Stimulated activated CD8-positive, alpha-beta memory T cell treated with anti-CD3 and anti-CD28 coated beads, Interleukin-4, amount 100 ng/mL, for 48 hours (primary cell): Measurements from ENCODE around the gene APOLD1.
"Not testable (repeated sequence)": the region's sequence is repeated elsewhere in the genome, so short reads cannot be mapped to it uniquely, and the experiment has no call there.

Experiments
- DNase-seq: peaks from one replicate; pipeline ENCODE4 v3.0.0-alpha.2; 2020

The APOLD1 gene

GRCh38 chr12:12786706-12787601 is 1.5 kb downstream of the APOLD1 start:
- DNase-seq: peak; percentile 76

- DNase-seq: peak; percentile 39
Measured at GRCh38 chr12:12788131-12788530, 2.7 kb downstream of the APOLD1 start.

- peak; percentile 72 for DNase-seq
Measured at GRCh38 chr12:12788675-12789368, 3.4 kb downstream of the APOLD1 start.

- no peak for DNase-seq
Measured at GRCh38 chr12:12790956-12791355, 5.5 kb downstream of the APOLD1 start.

- no peak for DNase-seq
Measured at GRCh38 chr12:12791756-12792369, 6.4 kb downstream of the APOLD1 start.

- DNase-seq: no peak
Measured at GRCh38 chr12:12792421-12792820, 7.0 kb downstream of the APOLD1 start.

GRCh38 chr12:12794686-12795085 is 9.2 kb downstream of the APOLD1 start:
- DNase-seq: no peak

- no peak for DNase-seq
Measured at GRCh38 chr12:12796171-12796570, 10.7 kb downstream of the APOLD1 start.

GRCh38 chr12:12796928-12797793 is 11.7 kb downstream of the APOLD1 start:
- no peak for DNase-seq

- no peak for DNase-seq
Measured at GRCh38 chr12:12797794-12798152, 12.3 kb downstream of the APOLD1 start.

- no peak for DNase-seq
Measured at GRCh38 chr12:12798480-12798879, 13.0 kb downstream of the APOLD1 start.

- DNase-seq: no peak
Measured at GRCh38 chr12:12799163-12799920, 13.9 kb downstream of the APOLD1 start.

GRCh38 chr12:12800406-12801180 is 15.1 kb downstream of the APOLD1 start:
- no peak for DNase-seq

- not testable (repeated sequence) for DNase-seq
Measured at GRCh38 chr12:12801656-12802055, 16.2 kb downstream of the APOLD1 start.

- DNase-seq: peak; percentile 40
Measured at GRCh38 chr12:12803186-12803585, 17.7 kb downstream of the APOLD1 start.

GRCh38 chr12:12804011-12804410 is 18.6 kb downstream of the APOLD1 start:
- no peak for DNase-seq

GRCh38 chr12:12804432-12804886 is 19.0 kb downstream of the APOLD1 start:
- DNase-seq: no peak

GRCh38 chr12:12806784-12807516 is 21.5 kb downstream of the APOLD1 start:
- DNase-seq: no peak

- DNase-seq: not testable (repeated sequence)
Measured at GRCh38 chr12:12807517-12807903, 22.1 kb downstream of the APOLD1 start.

GRCh38 chr12:12807970-12808702 is 22.7 kb downstream of the APOLD1 start:
- DNase-seq: peak; percentile 59
